ENCODE measurements around the gene ERC2. TPM values are rescaled to one million over a fixed set of nuclear protein-coding genes. Genes with fewer than 3 reads are reported as not detected.

ERC2 gene
- total RNA-seq, 2 donors from 2014 or later = 0.14 TPM; not detected in 1

DNA sequence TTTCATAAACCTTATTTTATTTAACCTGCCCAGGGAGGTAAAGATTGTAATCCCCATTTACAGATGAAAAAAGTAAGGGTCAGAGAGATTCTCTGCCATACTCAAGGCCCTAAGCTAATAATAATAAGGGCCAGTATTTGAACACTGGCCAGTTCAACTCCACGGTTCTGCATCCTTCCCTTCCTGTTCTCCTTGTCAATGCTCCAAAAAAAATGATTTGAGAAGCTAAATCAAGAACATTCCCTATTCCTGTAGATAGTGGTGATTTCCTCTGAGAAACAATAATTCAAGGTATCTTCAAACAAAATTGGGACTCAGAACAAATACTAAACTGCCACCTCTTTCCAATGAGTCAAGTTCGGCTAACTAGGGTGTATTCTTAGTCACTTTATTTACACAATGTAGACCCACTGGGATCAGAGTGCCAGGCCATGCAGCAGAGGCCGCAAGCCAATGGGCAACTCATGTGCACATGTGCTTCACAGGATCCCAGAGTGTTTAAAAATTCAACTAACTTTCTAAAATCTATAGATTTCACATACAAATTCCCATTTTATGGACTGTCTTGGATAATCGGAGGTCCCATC, 521.6 kb downstream of the ERC2 start:
- intact Hi-C loops (cut with DNase I, micrococcal nuclease) = no loop called here
- ATAC-seq (no peak), DNase-seq (no peak)

DNA sequence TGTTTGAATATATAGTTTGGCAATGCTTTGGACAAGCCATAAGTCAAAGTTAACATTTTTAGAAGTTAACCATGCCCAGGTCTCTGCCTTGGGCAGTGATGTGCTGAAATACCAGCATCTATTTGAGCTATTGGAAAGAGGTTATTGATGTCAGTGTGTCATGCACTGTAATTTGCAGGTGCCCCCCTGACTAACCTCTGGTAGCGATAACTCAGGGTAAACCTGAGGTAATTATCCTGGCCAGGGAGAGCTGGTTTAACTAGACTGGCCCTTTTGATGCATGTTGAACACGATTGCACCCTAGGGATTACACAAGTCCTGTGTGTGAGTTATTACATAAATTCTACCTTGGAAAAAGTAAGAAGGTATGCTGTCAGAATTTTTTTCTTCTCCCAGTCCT, 525.4 kb downstream of the ERC2 start:
- ATAC-seq (no peak), DNase-seq (no peak)
- intact Hi-C loops (cut with DNase I, micrococcal nuclease) = no loop called here

DNA sequence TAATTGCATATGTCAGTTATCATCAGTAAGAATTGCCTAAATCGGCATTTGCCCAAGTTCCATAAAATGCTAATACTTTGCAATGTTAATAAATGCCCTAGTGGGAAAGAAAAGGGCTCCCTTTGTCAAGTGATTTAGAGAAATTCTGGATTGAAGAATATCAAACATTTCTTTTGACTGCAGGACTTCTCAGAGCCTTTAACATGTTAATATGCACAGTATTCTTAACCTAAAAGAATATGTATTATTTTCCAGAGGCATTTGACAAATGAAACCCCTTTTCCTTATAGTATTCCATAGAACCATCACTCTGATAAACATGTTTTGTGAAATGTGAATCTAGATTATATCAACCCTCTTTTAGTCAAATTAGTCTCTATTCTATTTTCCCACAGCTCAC, 529.0 kb downstream of the ERC2 start:
- DNase-seq = no peak
- no peak for ATAC-seq
- intact Hi-C loops (cut with DNase I, micrococcal nuclease) = no loop called here

DNA sequence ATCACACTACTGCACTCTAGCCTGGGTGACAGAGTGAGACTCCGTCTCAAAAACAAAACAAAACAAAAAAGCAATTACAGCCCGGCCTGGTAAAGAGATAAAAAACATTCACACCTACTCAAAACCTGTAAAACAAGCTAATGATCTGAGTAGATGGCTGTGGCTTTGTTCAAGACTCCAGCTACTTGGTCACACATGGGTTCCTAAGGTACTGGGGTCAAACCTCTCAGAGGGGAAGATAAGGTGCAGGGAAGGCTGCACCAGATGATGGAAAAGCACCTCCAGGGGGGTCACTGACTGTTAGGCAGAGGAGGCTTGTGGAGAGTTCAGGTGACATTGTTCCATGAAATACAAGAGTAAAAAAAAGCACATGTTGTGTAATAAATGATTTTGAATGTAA, 531.0 kb downstream of the ERC2 start:
- intact Hi-C loops (cut with DNase I, micrococcal nuclease) = no loop called here
- DNase-seq (no peak), ATAC-seq (no peak)

DNA sequence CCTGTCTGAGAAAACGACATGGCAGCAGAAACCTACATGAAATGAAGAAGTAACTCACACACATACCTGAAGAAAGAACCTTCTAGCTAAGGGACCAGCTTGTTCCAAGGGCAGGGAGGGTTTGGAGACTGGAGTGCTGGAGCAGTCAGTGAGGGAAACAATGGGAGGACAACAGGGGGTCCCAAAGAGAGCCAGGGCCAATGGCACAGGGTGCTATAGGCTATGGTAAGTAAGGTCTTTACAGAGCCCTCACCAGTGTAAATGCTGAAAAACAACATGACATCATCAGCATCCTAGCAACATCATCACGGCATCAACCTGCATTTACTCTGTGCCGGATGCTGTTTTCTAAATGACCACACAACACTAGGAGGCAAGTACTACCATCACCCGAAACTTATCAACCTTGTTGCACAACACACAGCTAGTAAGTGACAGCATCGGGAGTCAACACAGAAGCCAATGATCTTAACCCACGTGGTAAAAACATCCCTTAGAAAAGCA, 531.7 kb downstream of the ERC2 start:
- DNase-seq (no peak), ATAC-seq (no peak)
- intact Hi-C loops (cut with DNase I, micrococcal nuclease) = no loop called here

DNA sequence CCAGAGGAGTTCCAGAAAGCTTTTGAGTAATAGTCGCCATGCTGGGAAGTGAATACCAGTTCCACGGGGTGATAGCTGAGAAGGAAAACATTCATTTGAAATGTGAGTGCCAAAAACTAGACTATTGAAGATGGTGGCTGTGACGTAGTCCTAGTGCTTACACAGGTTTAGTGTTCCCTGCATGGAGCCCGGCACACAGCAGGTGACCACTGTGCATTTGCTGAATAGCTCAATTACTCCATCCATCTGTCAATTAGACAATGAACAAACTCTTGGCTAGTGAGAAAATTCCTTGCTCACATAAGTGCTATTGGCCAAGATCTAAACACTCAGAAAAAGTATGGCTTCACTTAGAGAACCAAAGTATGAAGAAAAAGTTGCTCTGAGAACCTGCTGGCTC, 533.0 kb downstream of the ERC2 start:
- ATAC-seq (no peak), DNase-seq (no peak)
- intact Hi-C loops (cut with DNase I, micrococcal nuclease) = no loop called here

DNA sequence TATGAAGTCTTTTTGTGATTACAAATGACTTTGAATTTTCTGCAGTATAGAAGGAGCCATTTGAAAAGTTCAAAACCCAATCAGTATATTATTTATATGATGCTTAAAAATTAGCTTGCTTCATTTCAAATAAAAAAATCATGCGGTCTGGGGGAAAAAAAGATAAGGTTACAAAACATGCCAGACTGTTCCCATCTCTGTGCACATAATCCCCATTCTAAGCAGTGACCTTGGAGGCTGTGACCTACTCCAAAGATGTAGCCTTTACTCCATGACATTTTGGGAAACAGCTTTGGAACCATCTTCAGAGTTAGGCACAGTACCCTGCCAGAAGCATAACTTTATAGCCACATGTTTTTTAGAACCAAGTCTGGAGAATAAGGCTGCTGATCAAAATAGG, 533.5 kb downstream of the ERC2 start:
- DNase-seq = no peak
- intact Hi-C loops (cut with DNase I, micrococcal nuclease) = no loop called here
- ATAC-seq = no peak

DNA sequence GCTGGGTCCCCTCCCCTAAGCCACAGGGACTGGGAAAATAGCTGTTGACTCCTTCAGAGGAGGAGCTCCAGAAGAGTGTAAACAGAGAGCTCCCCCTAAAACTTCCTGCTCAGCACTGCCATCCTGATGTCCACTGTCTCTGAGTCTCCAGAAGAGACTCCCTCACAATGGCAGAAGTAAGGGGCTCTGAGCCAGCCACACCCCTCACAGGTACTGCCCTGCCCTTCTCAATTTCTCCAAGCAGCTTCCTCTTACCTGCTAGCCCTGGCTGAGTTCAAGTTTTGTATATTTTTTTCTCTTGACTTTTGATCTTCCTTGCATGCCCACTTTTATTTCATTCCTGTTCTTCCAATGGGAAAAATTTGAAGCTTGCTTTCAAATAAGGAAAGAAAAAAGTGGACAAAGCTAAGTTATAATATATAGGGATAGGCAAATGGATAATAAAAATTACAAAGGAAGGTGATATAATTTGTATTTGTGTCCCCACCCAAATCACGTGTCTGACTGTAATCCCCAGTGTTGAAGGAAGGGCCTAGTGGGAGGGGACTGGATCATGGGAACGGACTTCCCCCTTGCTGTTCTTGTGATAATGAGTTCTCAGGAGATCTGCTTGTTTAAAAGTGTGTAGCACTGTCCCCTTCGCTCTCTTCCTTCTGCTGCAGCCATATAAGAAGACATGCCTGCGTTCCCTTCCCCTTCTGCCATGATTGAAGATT, 539.0 kb downstream of the ERC2 start:
- ATAC-seq (peak; percentile 90), DNase-seq (peak in 1 of 2 donors; percentile 34)
- intact Hi-C loops (cut with DNase I, micrococcal nuclease) = no loop called here

DNA sequence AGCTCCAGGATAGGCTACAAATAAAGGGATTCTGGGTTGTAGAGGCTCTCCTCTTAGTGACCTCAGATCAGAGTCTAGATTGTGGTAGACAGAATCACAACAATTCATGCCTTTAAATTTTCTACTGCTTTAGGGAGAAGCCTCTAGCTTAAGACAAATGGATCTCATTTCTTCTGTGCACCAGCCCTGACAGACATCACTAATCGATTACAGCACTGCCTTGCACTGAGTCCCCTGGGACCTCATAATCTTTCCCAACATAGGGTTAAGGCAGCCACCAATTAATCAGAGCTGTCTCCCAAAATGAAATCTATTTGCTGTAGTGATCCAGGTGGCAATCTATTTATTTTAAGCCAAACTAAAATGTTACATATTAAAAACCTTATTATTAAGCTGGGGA, 544.6 kb downstream of the ERC2 start:
- DNase-seq (no peak), ATAC-seq (no peak)
- intact Hi-C loops (cut with DNase I, micrococcal nuclease) = no loop called here

DNA sequence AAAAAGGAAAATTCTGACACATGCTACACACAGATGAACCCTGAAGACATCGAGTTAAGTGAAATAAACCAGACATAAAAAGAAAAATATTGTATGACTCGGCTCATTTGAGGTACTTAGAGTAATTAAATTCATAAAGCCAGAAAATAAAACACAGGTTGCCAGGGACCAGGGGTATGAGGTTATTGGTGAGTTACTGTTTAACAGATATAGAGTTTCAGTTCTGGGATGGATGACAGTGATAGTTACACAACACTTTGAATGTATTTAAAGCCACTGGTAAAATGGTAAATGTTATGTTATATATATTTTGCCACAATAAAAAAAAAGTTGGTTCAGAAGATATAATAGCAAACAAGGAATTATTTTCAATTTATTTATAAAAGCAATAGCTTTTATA, 545.1 kb downstream of the ERC2 start:
- DNase-seq (no peak), ATAC-seq (peak; percentile 67)
- intact Hi-C loops (cut with DNase I, micrococcal nuclease) = no loop called here

DNA sequence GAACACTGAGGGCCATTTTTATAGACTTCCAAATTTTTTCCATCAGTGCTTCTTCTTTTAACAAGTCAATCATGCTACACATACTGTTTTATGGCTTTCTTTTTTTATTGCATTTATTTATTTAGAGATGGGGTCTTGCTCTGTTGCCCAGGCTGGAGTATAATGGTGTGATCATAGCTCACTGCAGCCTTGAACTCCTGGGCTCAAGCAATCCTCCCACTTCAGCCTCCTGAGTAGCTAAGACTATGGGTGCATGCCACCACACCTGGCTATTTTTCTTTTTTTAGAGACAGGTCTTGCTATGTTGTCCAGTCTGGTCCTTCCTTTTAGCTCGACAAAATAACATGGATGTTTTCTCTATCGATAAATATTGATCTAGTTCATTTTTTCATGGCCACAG, 555.4 kb downstream of the ERC2 start:
- DNase-seq (no peak), ATAC-seq (no peak)
- intact Hi-C loops (cut with DNase I, micrococcal nuclease) = no loop called here

DNA sequence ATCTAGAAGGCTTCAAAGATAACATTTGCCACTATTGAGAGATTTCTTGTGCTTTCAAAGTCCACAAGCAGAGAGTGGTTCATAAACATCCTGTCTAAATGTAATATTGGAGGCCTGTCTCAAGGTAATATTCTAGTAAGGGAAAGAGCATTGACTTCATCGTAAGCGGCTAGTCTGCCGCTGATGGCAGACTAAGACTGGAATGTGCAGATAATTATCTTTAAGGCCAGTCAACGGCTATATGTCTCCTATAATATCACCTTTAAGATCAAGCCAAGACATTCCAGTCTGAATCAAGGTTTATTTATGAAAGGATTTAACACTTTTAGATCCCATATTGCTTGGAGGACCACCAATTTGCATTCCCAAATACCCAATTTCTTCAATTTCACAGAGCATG, 557.0 kb downstream of the ERC2 start:
- ATAC-seq (no peak), DNase-seq (no peak)
- intact Hi-C loops (cut with DNase I, micrococcal nuclease) = no loop called here

DNA sequence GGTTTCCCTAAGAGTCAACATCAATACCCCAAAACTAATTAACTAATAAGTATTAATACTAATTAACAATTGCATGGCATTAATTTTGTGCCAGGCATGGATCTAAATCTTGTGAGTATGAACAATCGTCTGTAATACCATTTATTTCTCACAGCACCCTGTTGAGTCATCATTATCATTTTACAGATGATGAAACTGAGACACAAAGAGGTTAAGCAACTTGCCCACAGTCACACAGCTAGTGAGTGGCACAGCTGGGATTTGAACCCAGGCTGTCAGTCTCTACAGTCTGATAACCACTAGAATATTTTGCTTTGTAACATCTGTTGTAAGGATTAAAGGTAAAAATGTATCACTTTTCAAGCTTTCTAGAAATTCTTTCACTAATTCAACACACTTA, 557.7 kb downstream of the ERC2 start:
- no peak for ATAC-seq
- no peak for DNase-seq
- intact Hi-C loops (cut with DNase I, micrococcal nuclease) = no loop called here

DNA sequence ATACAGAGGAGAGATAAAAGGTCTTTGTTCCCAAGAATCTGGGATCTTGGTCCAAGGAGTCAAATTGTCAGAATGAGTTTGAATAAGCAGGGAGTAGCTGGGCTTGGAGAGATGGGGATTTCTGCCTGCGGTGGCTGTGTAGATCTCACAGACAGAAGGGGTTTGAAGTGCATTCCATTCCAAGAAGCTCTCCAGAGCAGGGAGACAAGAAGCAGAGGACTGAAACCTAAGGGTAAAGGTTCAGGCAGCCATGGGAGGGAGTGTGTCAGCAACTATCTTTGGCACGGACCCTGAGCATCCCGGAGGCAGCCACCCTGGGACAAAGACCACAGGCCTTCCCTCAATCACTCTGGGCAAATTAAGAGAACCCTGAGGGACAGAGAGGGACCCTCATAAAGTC, 558.9 kb downstream of the ERC2 start:
- intact Hi-C loops (cut with DNase I, micrococcal nuclease) = no loop called here
- no peak for ATAC-seq
- DNase-seq = no peak

DNA sequence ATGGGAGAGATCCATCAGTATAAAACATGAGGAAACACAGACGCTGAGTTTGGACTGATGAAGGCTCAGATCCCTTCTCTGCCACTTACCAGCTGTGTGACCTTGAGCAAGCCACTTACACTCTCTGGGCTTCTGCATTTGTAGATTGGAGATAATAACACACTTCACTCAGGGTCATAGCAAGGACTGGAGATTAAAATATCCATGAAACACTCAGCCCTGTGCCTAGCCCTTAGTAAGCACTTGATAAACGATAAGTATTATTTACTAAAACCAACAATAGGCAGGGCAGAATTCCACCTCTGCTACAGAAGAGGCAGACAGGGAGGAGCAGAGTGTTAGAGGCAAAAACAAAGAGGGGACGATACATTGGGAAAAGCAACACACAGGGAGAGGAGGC, 560.7 kb downstream of the ERC2 start:
- DNase-seq = no peak
- no peak for ATAC-seq
- intact Hi-C loops (cut with DNase I, micrococcal nuclease) = no loop called here

DNA sequence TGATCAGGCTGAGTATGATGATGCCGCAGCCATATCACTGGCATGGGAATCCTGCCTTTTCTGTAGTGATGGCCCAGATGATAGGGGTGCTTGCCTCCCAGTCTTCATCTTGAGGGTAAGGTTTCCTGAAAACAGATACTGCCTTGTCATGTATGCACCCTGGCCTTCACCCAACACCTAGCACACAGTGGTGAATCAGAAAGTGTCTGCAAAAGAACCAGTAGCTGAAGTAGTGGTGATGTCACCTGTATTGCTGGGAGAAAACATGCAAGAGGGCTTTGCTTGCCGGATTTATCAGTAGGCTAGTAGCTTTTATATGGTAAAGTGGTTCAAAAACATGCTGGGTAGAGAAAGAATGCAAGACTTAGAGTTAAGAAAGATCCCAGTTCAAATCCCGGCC, 561.4 kb downstream of the ERC2 start:
- ATAC-seq (no peak), DNase-seq (no peak)
- intact Hi-C loops (cut with DNase I, micrococcal nuclease) = no loop called here

DNA sequence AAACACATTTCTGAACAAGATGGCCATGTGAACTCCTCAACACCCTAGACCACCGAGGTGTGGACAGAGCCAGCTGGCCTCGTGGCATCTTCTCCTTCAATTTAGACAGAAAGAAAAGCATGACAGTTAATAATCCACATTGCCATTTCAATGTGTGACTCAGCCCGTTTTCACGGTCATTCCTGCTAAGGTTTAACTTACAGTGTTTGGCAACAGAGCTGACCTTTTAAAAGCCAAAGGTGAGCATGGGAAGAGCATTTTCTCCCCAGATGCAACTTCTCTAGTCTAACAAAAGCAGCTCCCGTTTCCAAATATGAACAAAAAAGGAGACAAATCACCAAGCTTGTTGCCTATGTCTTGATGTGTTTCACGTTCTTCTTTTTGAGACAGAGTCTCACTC, 563.6 kb downstream of the ERC2 start:
- ATAC-seq (no peak), DNase-seq (no peak)
- intact Hi-C loops (cut with DNase I, micrococcal nuclease) = no loop called here

DNA sequence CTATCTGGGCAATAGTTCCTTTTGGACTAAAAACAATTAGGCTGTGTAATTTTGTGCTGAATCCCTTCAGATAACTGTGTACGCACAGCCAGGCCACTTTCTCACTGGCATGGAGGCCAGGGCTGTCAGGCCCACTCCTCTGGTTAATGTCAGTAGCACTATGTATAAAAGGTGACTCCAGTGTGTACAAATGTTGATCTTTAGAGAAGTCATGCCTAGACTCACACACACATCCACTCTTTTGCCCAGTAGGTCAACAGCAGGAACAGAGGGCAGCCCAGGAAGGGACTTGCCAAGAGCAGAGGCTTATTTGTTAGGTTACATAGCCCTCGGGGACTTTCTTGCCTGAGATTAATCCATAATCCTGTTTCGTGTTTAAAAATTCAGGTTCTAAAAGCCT, 564.6 kb downstream of the ERC2 start:
- intact Hi-C loops (cut with DNase I, micrococcal nuclease) = no loop called here
- no peak for DNase-seq
- no peak for ATAC-seq

DNA sequence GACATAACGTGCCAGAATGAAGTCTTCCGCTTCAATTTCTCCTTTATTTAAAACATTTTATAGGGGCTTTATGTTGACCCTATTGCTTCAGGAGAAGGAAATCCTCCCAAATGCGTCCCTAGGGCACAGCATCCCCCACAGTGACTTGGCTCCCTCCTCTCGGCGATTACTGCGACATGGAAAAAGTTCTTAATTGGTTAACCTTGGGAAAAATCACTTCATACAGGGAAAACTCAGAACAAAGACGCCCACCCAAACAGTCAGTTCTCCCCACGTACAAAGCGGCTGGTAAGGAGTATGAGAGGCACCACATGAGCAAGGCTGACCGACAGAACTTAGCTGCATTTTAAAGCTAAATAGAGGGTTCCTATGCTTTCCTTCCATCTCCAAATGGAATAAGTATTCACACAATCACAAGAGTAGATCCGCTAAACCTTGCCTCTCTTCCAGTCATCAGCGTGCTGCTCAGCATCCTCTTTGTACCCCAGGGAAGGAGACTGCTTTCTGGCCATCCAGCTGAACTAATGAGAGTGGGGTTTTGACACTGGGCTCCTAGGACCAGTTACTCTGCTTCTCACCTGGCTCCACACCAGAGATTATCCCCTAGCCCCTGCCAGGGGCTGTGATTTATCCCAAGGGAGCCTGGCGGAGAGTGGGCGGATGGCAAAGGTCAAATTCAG, 565.9 kb downstream of the ERC2 start:
- DNase-seq (no peak), ATAC-seq (no peak)
- intact Hi-C loops (cut with DNase I, micrococcal nuclease) = no loop called here

DNA sequence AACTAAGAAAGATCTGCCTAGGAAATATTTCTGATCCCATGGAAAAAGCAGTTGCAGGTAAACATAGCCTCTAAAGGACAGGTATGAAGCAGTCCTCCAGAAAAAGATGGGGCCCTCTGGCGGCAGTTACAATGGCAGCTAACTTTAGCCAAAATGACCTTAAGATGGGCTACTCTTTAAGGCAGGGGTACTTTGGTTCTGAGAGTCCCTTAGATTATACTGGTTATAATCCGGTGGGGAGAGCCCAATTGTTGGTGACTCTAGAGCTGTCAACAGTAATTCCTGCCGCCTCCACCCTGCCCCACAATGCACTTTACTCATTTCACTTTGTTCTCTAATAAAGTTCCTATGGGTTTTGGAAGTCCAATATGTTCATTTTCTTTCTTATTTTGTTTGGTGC, 568.4 kb downstream of the ERC2 start:
- no peak for ATAC-seq
- DNase-seq = peak in 1 of 2 donors; percentile 6
- intact Hi-C loops (cut with DNase I, micrococcal nuclease) = no loop called here
